ENCODE measurements around the gene CXCR4. TPM values are rescaled to one million over a fixed set of nuclear protein-coding genes. Genes with fewer than 3 reads are reported as not detected.

Gene CXCR4
- total RNA-seq, 2 experiments from 2014 or later = 56.4 to 57.7 TPM

GRCh38 chr2:136126421-136126926 is 8.5 kb upstream of the CXCR4 start:
- Mint-ChIP-seq H3K36me3 (peaks cover 1% of the 10 kb centered on the region), H3K9me3 (peaks cover 2% of the 10 kb centered on the region), H3K27ac (peak overlapping the region; percentile 61), H3K4me3 (no peak overlapping the region), H3K27me3 (no peaks in the 10 kb centered on the region), H3K4me1 (peaks cover 88% of the 10 kb centered on the region)
- DNase-seq = no peak

GRCh38 chr2:136126021-136126420 is 8.1 kb upstream of the CXCR4 start:
- Mint-ChIP-seq H3K4me3 (no peak overlapping the region), H3K27ac (peak overlapping the region; percentile 31), H3K4me1 (peaks cover 90% of the 10 kb centered on the region), H3K36me3 (peaks cover 1% of the 10 kb centered on the region), H3K9me3 (peaks cover 2% of the 10 kb centered on the region), H3K27me3 (no peaks in the 10 kb centered on the region)
- no peak for DNase-seq

DNA sequence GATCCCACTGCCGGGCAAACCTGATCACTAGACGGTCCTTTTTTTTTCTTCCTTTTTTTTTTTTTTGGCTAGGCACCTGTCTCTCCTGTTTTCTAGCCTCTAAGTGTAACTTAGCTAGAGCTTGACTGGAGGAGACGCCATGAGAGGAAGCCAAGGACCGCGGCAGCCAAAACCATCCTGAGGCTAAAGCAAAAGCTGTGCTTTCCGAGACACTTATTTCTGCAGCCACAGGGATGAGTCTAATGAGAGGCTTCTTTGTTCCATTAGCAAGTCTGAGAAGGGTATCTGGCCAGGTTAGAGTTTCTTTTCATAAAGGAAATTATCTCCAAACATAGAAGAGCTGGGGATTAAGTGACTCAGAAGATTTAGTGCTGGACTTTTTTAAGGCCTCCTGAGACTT is 7.3 kb upstream of the CXCR4 start:
- Mint-ChIP-seq H3K27me3 (no peaks in the 10 kb centered on the region), H3K4me1 (peaks cover 90% of the 10 kb centered on the region), H3K36me3 (peaks cover 1% of the 10 kb centered on the region), H3K27ac (peak overlapping the region; percentile 73), H3K9me3 (peaks cover 2% of the 10 kb centered on the region), H3K4me3 (peak overlapping the region; percentile 58)
- no peak for DNase-seq

GRCh38 chr2:136124805-136125204 is 6.9 kb upstream of the CXCR4 start:
- peaks cover 1% of the 10 kb centered on the region for H3K36me3 Mint-ChIP-seq
- H3K4me3 Mint-ChIP-seq = peak overlapping the region; percentile 58
- H3K27me3 Mint-ChIP-seq = no peaks in the 10 kb centered on the region
- no peak for DNase-seq
- peak overlapping the region; percentile 73 for H3K27ac Mint-ChIP-seq
- H3K4me1 Mint-ChIP-seq = peaks cover 90% of the 10 kb centered on the region
- peaks cover 2% of the 10 kb centered on the region for H3K9me3 Mint-ChIP-seq

GRCh38 chr2:136122661-136123060 is 4.7 kb upstream of the CXCR4 start:
- H3K4me1 Mint-ChIP-seq = peaks cover 75% of the 10 kb centered on the region
- no peaks in the 10 kb centered on the region for H3K27me3 Mint-ChIP-seq
- DNase-seq = no peak
- no peaks in the 10 kb centered on the region for H3K36me3 Mint-ChIP-seq
- peak overlapping the region; percentile 34 for H3K27ac Mint-ChIP-seq
- peaks cover 2% of the 10 kb centered on the region for H3K9me3 Mint-ChIP-seq
- H3K4me3 Mint-ChIP-seq = no peak overlapping the region

- H3K4me3 Mint-ChIP-seq = no peak overlapping the region
- H3K4me1 Mint-ChIP-seq = peaks cover 62% of the 10 kb centered on the region
- no peak for DNase-seq
- peak overlapping the region; percentile 22 for H3K27ac Mint-ChIP-seq
- H3K36me3 Mint-ChIP-seq = no peaks in the 10 kb centered on the region
- peaks cover 2% of the 10 kb centered on the region for H3K9me3 Mint-ChIP-seq
- no peaks in the 10 kb centered on the region for H3K27me3 Mint-ChIP-seq
Observed at GRCh38 chr2:136121204-136121910, 3.4 kb upstream of the CXCR4 start.

DNA sequence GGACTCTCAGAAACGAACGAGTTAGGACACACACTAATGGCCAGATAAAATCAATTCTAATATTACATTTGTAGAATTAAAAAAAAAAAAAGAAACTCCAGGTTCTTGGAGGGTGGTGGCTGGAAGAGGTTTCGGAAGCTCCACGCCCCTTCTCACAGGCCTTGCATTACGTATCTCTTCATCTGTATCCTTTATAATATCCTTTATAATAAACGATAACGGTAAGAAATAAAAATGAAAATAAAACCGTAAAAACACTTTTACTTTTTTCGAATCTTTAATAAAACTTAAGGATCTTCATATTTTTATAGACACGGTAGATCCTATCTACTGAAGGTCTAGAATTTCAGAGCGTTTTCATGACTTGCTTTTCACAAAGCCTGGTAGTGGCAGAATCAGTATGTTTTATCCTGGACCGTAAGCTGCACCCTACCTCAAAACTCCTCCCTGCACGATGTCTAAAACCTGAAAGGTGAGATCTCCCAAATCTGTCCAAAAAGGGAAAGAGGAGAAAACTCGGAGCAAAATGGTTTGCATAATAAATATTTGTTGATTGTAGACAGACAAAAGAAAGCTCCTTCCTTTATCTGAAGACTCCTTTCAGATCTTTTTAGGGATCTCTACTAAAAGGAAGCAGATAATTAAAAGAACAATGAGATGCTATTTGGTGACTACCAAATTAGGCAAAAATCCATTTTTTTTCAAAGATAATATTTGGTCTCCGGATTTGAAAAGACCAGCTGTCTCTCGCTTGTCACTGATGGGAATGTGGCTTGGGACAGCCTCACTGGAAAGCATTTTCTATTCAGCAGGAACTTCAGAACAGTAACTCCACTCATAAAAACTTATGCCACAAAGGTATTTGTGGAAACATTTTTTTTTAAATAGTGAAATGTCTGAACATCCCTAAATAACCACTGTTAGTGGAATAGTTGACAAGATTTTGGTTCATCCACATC is 2.0 kb upstream of the CXCR4 start:
- Mint-ChIP-seq H3K27ac (peak overlapping the region; percentile 75), H3K4me3 (peak overlapping the region; percentile 94), H3K27me3 (no peaks in the 10 kb centered on the region), H3K4me1 (peaks cover 59% of the 10 kb centered on the region), H3K9me3 (peaks cover 2% of the 10 kb centered on the region), H3K36me3 (peaks cover 12% of the 10 kb centered on the region)
- DNase-seq = no peak

DNA sequence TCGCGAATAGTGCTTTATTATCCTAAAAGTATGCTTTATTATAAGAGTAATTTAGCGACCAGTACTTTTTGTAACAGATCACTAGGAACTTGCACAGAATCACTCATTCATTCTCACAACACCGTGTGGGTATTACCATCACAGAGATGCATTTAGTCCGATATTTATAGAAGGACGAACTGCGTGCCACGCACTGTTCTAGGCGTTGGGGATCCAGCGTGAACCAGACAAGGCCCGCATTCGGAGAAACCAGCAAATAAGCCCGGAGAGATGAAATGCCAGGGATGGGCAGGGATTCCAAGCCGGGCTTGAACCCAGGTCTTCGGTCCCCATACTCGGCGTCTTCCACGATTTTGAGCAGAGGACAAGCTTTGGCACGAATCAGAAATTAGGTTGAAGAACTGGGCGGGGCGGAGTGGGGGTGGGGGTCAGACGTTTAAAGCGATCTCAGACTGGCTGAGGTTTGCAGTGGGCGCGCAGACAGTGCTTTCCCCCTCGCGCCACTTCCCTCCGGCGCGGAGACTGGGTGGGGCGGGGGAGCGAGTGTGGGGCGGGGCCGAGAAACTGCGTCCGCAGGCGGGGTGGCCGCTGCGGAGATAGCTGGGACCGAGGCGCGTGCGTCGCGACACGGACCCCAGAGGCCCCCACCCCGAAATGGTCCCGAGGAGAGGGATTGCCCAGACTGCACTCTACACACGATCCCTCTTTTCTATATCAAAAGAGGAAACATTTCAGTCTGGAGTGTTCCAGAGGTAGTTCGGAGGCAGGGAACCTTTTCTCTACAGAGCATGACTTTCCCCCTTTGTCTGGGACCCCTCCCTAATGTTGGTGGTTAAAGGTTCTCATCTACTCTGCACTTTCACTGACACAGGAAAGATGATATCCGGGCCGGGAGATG is 1.1 kb upstream of the CXCR4 start:
- Mint-ChIP-seq H3K27ac (peak overlapping the region; percentile 93), H3K36me3 (peaks cover 19% of the 10 kb centered on the region), H3K4me1 (peaks cover 58% of the 10 kb centered on the region), H3K27me3 (no peaks in the 10 kb centered on the region), H3K9me3 (peaks cover 2% of the 10 kb centered on the region), H3K4me3 (peak overlapping the region; percentile 94)
- peak; percentile 83 for DNase-seq

DNA sequence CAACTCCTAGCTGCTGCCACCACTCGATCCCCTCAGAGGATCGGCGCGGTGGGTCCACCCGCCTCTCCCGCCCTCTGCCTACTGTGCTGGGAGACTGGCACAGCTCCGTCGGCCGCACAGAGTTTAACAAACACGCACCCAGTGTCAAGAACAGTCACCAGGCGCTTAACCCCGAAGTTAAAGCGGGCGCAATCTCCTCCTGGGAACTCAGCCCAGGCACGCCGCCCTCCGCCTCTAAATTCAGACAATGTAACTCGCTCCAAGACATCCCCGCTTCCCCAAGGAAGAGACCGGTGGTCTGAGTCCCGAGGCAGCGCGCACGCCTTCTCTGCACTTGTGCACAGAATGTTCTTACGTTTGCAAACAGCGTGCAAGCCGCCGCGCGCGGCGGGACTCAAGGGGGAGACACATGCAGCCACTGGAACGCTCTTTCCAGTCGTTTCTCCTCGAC is 533 bp downstream of the CXCR4 start:
- no peaks in the 10 kb centered on the region for H3K27me3 Mint-ChIP-seq
- H3K27ac Mint-ChIP-seq = peak overlapping the region; percentile 93
- peak; percentile 60 for DNase-seq
- no peaks in the 10 kb centered on the region for H3K9me3 Mint-ChIP-seq
- H3K4me3 Mint-ChIP-seq = peak overlapping the region; percentile 94
- H3K4me1 Mint-ChIP-seq = peaks cover 64% of the 10 kb centered on the region
- peaks cover 35% of the 10 kb centered on the region for H3K36me3 Mint-ChIP-seq

DNA sequence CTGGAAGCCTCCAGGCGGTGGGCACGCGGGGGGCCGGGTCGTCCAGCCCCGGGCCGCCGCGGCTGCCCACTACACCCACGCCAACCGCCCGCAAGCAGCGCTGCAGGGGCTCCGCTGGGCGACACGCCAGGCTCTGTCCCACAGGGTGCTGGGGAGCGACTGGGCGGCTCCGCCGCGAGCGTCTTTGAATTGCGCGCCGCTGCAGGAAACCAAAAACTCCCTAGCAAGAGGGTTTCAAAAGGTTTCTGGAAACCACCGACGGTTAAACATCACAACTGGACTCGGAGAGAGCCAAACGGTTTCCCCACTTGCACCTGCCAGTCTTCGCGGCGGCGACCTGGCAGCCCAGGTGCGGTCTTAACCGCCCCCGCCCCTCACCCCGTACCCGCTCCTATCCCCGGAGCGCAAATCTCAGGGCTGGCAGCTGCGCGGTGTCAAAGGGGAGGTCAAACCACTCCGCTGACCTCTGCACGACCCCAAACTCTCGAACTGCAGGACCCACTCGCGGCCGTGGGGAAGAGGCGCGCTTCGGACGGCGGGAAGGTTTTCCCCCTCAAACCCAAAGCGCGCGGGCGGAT is 1.0 kb downstream of the CXCR4 start:
- peak overlapping the region; percentile 93 for H3K27ac Mint-ChIP-seq
- H3K4me1 Mint-ChIP-seq = peaks cover 62% of the 10 kb centered on the region
- peak overlapping the region; percentile 94 for H3K4me3 Mint-ChIP-seq
- no peaks in the 10 kb centered on the region for H3K9me3 Mint-ChIP-seq
- H3K27me3 Mint-ChIP-seq = no peaks in the 10 kb centered on the region
- H3K36me3 Mint-ChIP-seq = peaks cover 37% of the 10 kb centered on the region
- peak; percentile 76 for DNase-seq

GRCh38 chr2:136116151-136116812 is 1.7 kb downstream of the CXCR4 start:
- H3K27me3 Mint-ChIP-seq = no peaks in the 10 kb centered on the region
- peaks cover 37% of the 10 kb centered on the region for H3K36me3 Mint-ChIP-seq
- H3K4me3 Mint-ChIP-seq = peak overlapping the region; percentile 94
- peak overlapping the region; percentile 77 for H3K27ac Mint-ChIP-seq
- peak; percentile 75 for DNase-seq
- H3K9me3 Mint-ChIP-seq = no peaks in the 10 kb centered on the region
- peaks cover 61% of the 10 kb centered on the region for H3K4me1 Mint-ChIP-seq

GRCh38 chr2:136115183-136115761 is 2.7 kb downstream of the CXCR4 start:
- Mint-ChIP-seq H3K27ac (peak overlapping the region; percentile 86), H3K4me1 (peaks cover 57% of the 10 kb centered on the region), H3K36me3 (peaks cover 37% of the 10 kb centered on the region), H3K9me3 (no peaks in the 10 kb centered on the region), H3K4me3 (peak overlapping the region; percentile 94), H3K27me3 (no peaks in the 10 kb centered on the region)
- DNase-seq = no peak

- Mint-ChIP-seq H3K9me3 (no peaks in the 10 kb centered on the region), H3K27ac (peak overlapping the region; percentile 32), H3K27me3 (no peaks in the 10 kb centered on the region), H3K4me1 (peaks cover 49% of the 10 kb centered on the region), H3K4me3 (peak overlapping the region; percentile 63), H3K36me3 (peaks cover 37% of the 10 kb centered on the region)
- DNase-seq = no peak
Observed at GRCh38 chr2:136114382-136114781, 3.6 kb downstream of the CXCR4 start.

Data from activated naive CD8-positive, alpha-beta T cell treated with anti-CD3 and anti-CD28 coated beads for 36 hours (primary cell).